ENCODE measurements around the gene AANAT. TPM values are rescaled to one million over a fixed set of nuclear protein-coding genes. Genes with fewer than 3 reads are reported as not detected.

AANAT gene
- total RNA-seq, 2 experiments from 2014 or later, result not detected

- no peaks in the 10 kb centered on the region for H3K9me3 Mint-ChIP-seq
- no peak overlapping the region for H3K4me3 Mint-ChIP-seq
- CTCF ChIA-PET, result interaction anchor here (0.9 kb wide), 1 partner anchor 29 kb away, joined by 3 read pairs; no protein-coding TSS in a partner anchor
- no peaks in the 10 kb centered on the region for H3K27me3 Mint-ChIP-seq
- POLR2A ChIA-PET, result no interaction called here
- peaks cover 64% of the 10 kb centered on the region for H3K4me1 Mint-ChIP-seq (ENCODE audit: low read depth)
- DNase-seq, result no peak
- intact Hi-C loops (cut with micrococcal nuclease), result no loop called here
- H3K27ac Mint-ChIP-seq, result no peak overlapping the region
- no peaks in the 10 kb centered on the region for H3K36me3 Mint-ChIP-seq
Observed at GRCh38 chr17:76495663-76496400, 28.4 kb downstream of the AANAT start.

- no peak for DNase-seq
- H3K27me3 Mint-ChIP-seq, result no peaks in the 10 kb centered on the region
- intact Hi-C loops (cut with micrococcal nuclease), result no loop called here
- no peak overlapping the region for H3K27ac Mint-ChIP-seq
- POLR2A ChIA-PET, result no interaction called here
- no peaks in the 10 kb centered on the region for H3K36me3 Mint-ChIP-seq
- H3K4me1 Mint-ChIP-seq (ENCODE audit: low read depth), result peaks cover 65% of the 10 kb centered on the region
- no peak overlapping the region for H3K4me3 Mint-ChIP-seq
- CTCF ChIA-PET, result interaction anchor here (0.9 kb wide), 1 partner anchor 30 kb away, joined by 3 read pairs; no protein-coding TSS in a partner anchor
- H3K9me3 Mint-ChIP-seq, result no peaks in the 10 kb centered on the region
Observed at GRCh38 chr17:76496464-76496863, 29.1 kb downstream of the AANAT start.

- intact Hi-C loops (cut with micrococcal nuclease), result no loop called here
- DNase-seq, result no peak
- Mint-ChIP-seq H3K4me1 (ENCODE audit: low read depth) (peaks cover 62% of the 10 kb centered on the region), H3K27ac (no peak overlapping the region), H3K36me3 (no peaks in the 10 kb centered on the region), H3K9me3 (no peaks in the 10 kb centered on the region), H3K4me3 (no peak overlapping the region), H3K27me3 (no peaks in the 10 kb centered on the region)
- CTCF ChIA-PET, result interaction anchor here (0.9 to 2.6 kb wide), 2 partner anchors 31 to 89 kb away, joined by 3 to 11 read pairs; partner anchors contain the start of gene AANAT
- POLR2A ChIA-PET, result no interaction called here
Observed at GRCh38 chr17:76497699-76497978, 30.2 kb downstream of the AANAT start.

- Mint-ChIP-seq H3K36me3 (no peaks in the 10 kb centered on the region), H3K4me1 (ENCODE audit: low read depth) (peaks cover 56% of the 10 kb centered on the region), H3K27me3 (no peaks in the 10 kb centered on the region), H3K9me3 (no peaks in the 10 kb centered on the region), H3K27ac (no peak overlapping the region), H3K4me3 (no peak overlapping the region)
- DNase-seq, result no peak
- ChIA-PET CTCF (interaction anchor here (0.9 to 2.6 kb wide), 2 partner anchors 31 to 90 kb away, joined by 3 to 11 read pairs; partner anchors contain the start of gene AANAT), POLR2A (no interaction called here)
- intact Hi-C loops (cut with micrococcal nuclease), result no loop called here
Observed at GRCh38 chr17:76497979-76498875, 30.8 kb downstream of the AANAT start.

GRCh38 chr17:76498876-76499251 lies 31.5 kb downstream of the AANAT start:
- H3K4me3 Mint-ChIP-seq, result no peak overlapping the region

GRCh38 chr17:76499267-76499667 lies 31.9 kb downstream of the AANAT start:
- Mint-ChIP-seq H3K4me1 (ENCODE audit: low read depth) (peaks cover 47% of the 10 kb centered on the region), H3K27ac (no peak overlapping the region), H3K36me3 (no peaks in the 10 kb centered on the region), H3K4me3 (no peak overlapping the region), H3K27me3 (no peaks in the 10 kb centered on the region), H3K9me3 (no peaks in the 10 kb centered on the region)
- no peak for DNase-seq
- CTCF ChIA-PET, result interaction anchor here (0.7 to 2.6 kb wide), 4 partner anchors 32 to 125 kb away, joined by 3 to 11 read pairs (median 6); partner anchors contain the start of gene AANAT
- POLR2A ChIA-PET, result no interaction called here
- intact Hi-C loops (cut with micrococcal nuclease), result no loop called here

More at GRCh38 chr17:76498876-76499251, 31.5 kb downstream of the AANAT start:
- ChIA-PET CTCF (interaction anchor here (0.7 to 2.6 kb wide), 2 partner anchors 32 to 125 kb away, joined by 3 to 11 read pairs; partner anchors contain the start of gene AANAT), POLR2A (no interaction called here)
- peaks cover 49% of the 10 kb centered on the region for H3K4me1 Mint-ChIP-seq (ENCODE audit: low read depth)
- H3K36me3 Mint-ChIP-seq, result no peaks in the 10 kb centered on the region
- no peaks in the 10 kb centered on the region for H3K9me3 Mint-ChIP-seq
- intact Hi-C loops (cut with micrococcal nuclease), result no loop called here
- DNase-seq, result no peak
- H3K27me3 Mint-ChIP-seq, result no peaks in the 10 kb centered on the region
- H3K27ac Mint-ChIP-seq, result no peak overlapping the region

- Mint-ChIP-seq H3K36me3 (no peaks in the 10 kb centered on the region), H3K9me3 (no peaks in the 10 kb centered on the region), H3K27me3 (no peaks in the 10 kb centered on the region), H3K4me3 (peak overlapping the region; percentile 86), H3K4me1 (ENCODE audit: low read depth) (peaks cover 42% of the 10 kb centered on the region), H3K27ac (peak overlapping the region; percentile 18)
- CTCF ChIA-PET, result interaction anchor here (0.6 to 2.6 kb wide), 6 partner anchors 23 to 146 kb away, joined by 3 to 11 read pairs (median 6); partner anchors contain the start of genes AANAT and PRPSAP1
- POLR2A ChIA-PET, result interaction anchor here (0.6 to 1.1 kb wide), 3 partner anchors 8 to 57 kb away, joined by 3 to 5 read pairs (median 3); no protein-coding TSS in a partner anchor
- intact Hi-C loops (cut with micrococcal nuclease), result loop anchor here (5.0 kb wide), 1 partner anchor 48 kb away; the partner anchor contains the start of gene UBE2O
- peak; percentile 28 for DNase-seq
Observed at GRCh38 chr17:76500074-76500746, 32.8 kb downstream of the AANAT start.

GRCh38 chr17:76500747-76501017 lies 33.3 kb downstream of the AANAT start:
- Mint-ChIP-seq H3K9me3 (no peaks in the 10 kb centered on the region), H3K4me3 (peak overlapping the region; percentile 86), H3K4me1 (ENCODE audit: low read depth) (peaks cover 42% of the 10 kb centered on the region), H3K27ac (peak overlapping the region; percentile 18), H3K36me3 (no peaks in the 10 kb centered on the region), H3K27me3 (no peaks in the 10 kb centered on the region)
- no peak for DNase-seq
- POLR2A ChIA-PET, result interaction anchor here (0.7 to 1.1 kb wide), 2 partner anchors 8 to 9 kb away, joined by 3 to 5 read pairs; no protein-coding TSS in a partner anchor
- CTCF ChIA-PET, result interaction anchor here (0.6 to 1.4 kb wide), 4 partner anchors 23 to 147 kb away, joined by 4 to 8 read pairs (median 6); partner anchors contain the start of gene PRPSAP1
- intact Hi-C loops (cut with micrococcal nuclease), result loop anchor here (1.0 to 5.0 kb wide), 3 partner anchors 15 to 48 kb away; partner anchors contain the start of gene UBE2O

- ChIA-PET POLR2A (interaction anchor here (0.7 to 1.1 kb wide), 3 partner anchors 8 to 45 kb away, joined by 3 to 7 read pairs (median 3); no protein-coding TSS in a partner anchor), CTCF (interaction anchor here (1.0 to 7.6 kb wide), 7 partner anchors 9 to 147 kb away, joined by 4 to 95 read pairs (median 5); partner anchors contain the start of genes AANAT, PRPSAP1 and UBE2O)
- peak within 1 kb of the TSS; percentile 86 for H3K4me3 Mint-ChIP-seq
- no peaks in the 10 kb centered on the region for H3K9me3 Mint-ChIP-seq
- H3K27ac Mint-ChIP-seq, result peak within 1 kb of the TSS; percentile 85
- H3K36me3 Mint-ChIP-seq, result no peaks in the 10 kb centered on the region
- H3K27me3 Mint-ChIP-seq, result no peaks in the 10 kb centered on the region
- intact Hi-C loops (cut with micrococcal nuclease), result loop anchor here (1.0 to 5.0 kb wide), 3 partner anchors 14 to 49 kb away; partner anchors contain the start of gene UBE2O
- H3K4me1 Mint-ChIP-seq (ENCODE audit: low read depth), result peaks cover 45% of the 10 kb centered on the region
- DNase-seq, result peak; percentile 98
Observed at GRCh38 chr17:76501018-76501826, 33.8 kb downstream of the AANAT start, which contains the start of gene RHBDF2. RHBDF2 (minus strand) TSS chr17:76501423; CDS start chr17:76481524, 19,899 bp downstream.

- Mint-ChIP-seq H3K9me3 (no peaks in the 10 kb centered on the region), H3K4me1 (ENCODE audit: low read depth) (peaks cover 46% of the 10 kb centered on the region), H3K27me3 (no peaks in the 10 kb centered on the region), H3K36me3 (no peaks in the 10 kb centered on the region), H3K4me3 (peak overlapping the region; percentile 74), H3K27ac (peak overlapping the region; percentile 85)
- DNase-seq, result no peak
- intact Hi-C loops (cut with micrococcal nuclease), result loop anchor here (1.0 to 5.0 kb wide), 3 partner anchors 13 to 50 kb away; partner anchors contain the start of gene UBE2O
- CTCF ChIA-PET, result interaction anchor here (0.9 to 7.6 kb wide), 9 partner anchors 9 to 104 kb away, joined by 3 to 95 read pairs (median 5); partner anchors contain the start of genes AANAT and UBE2O
- POLR2A ChIA-PET, result interaction anchor here (1.0 to 1.1 kb wide), 2 partner anchors 13 to 45 kb away, joined by 3 to 7 read pairs; no protein-coding TSS in a partner anchor
Observed at GRCh38 chr17:76501827-76502307, 34.5 kb downstream of the AANAT start.

All from activated CD4-positive, alpha-beta memory T cell treated with anti-CD3 and anti-CD28 coated beads for 36 hours (primary cell).